DND-41 (cell line): Measurements from ENCODE around the gene KIAA1586.
"Not testable (repeated sequence)": the region's sequence is repeated elsewhere in the genome, so short reads cannot be mapped to it uniquely, and the experiment has no call there.

Experiments used
- EZH2 ChIP-seq: IDR thresholded peaks from 3 replicates; pipeline ENCODE4 v1.6.1; 2012; ENCODE audit warnings: borderline replicate concordance, low read depth, mild to moderate bottlenecking, moderate library complexity, low read length, inconsistent platforms; ENCODE audit not compliant: severe bottlenecking
- TF ChIP-seq, protein P1 (sequence below): IDR thresholded peaks from 2 replicates; pipeline ENCODE4 v1.5.1; 2012; ENCODE audit warnings: borderline replicate concordance, low read length, moderate library complexity, mild to moderate bottlenecking; ENCODE audit not compliant: poor library complexity, severe bottlenecking; ENCODE audit errors: extremely low read depth

DNA sequence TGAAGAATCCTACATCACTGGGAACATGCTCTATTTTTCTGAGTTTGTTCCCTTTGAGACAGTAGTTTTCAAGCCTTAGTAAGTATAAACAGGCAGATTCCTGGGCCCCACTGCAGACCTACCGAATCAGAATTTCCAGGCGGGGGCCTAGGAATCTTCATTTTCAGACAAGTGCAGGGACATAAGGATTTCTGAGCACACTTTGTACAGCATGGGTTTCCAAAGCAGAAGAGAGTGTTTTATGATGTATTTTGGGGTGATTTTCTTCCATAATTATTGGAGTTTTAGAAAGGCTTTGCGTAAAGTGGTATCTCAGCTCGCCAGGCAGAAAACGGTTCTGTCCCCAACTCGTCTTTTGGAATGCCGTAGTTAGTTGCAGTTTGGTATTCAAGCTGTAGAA is 44.9 kb downstream of the KIAA1586 start:
- TF ChIP-seq, protein P1, sequence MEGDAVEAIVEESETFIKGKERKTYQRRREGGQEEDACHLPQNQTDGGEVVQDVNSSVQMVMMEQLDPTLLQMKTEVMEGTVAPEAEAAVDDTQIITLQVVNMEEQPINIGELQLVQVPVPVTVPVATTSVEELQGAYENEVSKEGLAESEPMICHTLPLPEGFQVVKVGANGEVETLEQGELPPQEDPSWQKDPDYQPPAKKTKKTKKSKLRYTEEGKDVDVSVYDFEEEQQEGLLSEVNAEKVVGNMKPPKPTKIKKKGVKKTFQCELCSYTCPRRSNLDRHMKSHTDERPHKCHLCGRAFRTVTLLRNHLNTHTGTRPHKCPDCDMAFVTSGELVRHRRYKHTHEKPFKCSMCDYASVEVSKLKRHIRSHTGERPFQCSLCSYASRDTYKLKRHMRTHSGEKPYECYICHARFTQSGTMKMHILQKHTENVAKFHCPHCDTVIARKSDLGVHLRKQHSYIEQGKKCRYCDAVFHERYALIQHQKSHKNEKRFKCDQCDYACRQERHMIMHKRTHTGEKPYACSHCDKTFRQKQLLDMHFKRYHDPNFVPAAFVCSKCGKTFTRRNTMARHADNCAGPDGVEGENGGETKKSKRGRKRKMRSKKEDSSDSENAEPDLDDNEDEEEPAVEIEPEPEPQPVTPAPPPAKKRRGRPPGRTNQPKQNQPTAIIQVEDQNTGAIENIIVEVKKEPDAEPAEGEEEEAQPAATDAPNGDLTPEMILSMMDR, result not testable (repeated sequence)
- not testable (repeated sequence) for TF ChIP-seq EZH2
